ENCODE data around the gene RASAL2.
"Not testable (repeated sequence)": the region's sequence is repeated elsewhere in the genome, so short reads cannot be mapped to it uniquely, and the experiment has no call there.

GRCh38 chr1:178248284-178248683 lies 154.4 kb downstream of the RASAL2 start:
- TF ChIP-seq, protein P1, sequence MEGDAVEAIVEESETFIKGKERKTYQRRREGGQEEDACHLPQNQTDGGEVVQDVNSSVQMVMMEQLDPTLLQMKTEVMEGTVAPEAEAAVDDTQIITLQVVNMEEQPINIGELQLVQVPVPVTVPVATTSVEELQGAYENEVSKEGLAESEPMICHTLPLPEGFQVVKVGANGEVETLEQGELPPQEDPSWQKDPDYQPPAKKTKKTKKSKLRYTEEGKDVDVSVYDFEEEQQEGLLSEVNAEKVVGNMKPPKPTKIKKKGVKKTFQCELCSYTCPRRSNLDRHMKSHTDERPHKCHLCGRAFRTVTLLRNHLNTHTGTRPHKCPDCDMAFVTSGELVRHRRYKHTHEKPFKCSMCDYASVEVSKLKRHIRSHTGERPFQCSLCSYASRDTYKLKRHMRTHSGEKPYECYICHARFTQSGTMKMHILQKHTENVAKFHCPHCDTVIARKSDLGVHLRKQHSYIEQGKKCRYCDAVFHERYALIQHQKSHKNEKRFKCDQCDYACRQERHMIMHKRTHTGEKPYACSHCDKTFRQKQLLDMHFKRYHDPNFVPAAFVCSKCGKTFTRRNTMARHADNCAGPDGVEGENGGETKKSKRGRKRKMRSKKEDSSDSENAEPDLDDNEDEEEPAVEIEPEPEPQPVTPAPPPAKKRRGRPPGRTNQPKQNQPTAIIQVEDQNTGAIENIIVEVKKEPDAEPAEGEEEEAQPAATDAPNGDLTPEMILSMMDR (conservative IDR thresholded peaks at IDR 0.05; ENCODE audit: low read depth in 2 of 2) = not testable (repeated sequence)
- TF ChIP-seq EZH2 (IDR thresholded peaks at IDR 0.05; ENCODE audit: low read depth, unreplicated experiment); ZNF462 (CRISPR knock-in tag; IDR thresholded peaks at IDR 0.05); POLR2AphosphoS5 (IDR thresholded peaks at IDR 0.05; ENCODE audit: low read depth): not testable (repeated sequence)

Measured in GM23338 (cell line).